ENCODE data around the gene CRACR2A. TPM values are rescaled to one million over a fixed set of nuclear protein-coding genes. Genes with fewer than 3 reads are reported as not detected.

The CRACR2A gene
- total RNA-seq, 2 experiments from 2014 or later = 24.5 to 26.0 TPM

- Mint-ChIP-seq H3K27ac (peak overlapping the region; percentile 34), H3K4me1 (no peaks in the 10 kb centered on the region)
These were observed 130.7 kb downstream of the CRACR2A start for GRCh38 chr12:3622021-3622821.

GRCh38 chr12:3620856-3621255 lies 132.1 kb downstream of the CRACR2A start:
- Mint-ChIP-seq H3K36me3 (peaks cover 23% of the 10 kb centered on the region), H3K4me1 (peaks cover 6% of the 10 kb centered on the region), H3K27me3 (no peaks in the 10 kb centered on the region), H3K27ac (no peak overlapping the region), H3K9me3 (no peaks in the 10 kb centered on the region), H3K4me3 (no peak overlapping the region)
- no peak for DNase-seq

More at GRCh38 chr12:3622021-3622821, 130.7 kb downstream of the CRACR2A start:
- no peak for DNase-seq
- Mint-ChIP-seq H3K4me3 (no peak overlapping the region), H3K36me3 (peaks cover 16% of the 10 kb centered on the region), H3K27me3 (no peaks in the 10 kb centered on the region), H3K9me3 (no peaks in the 10 kb centered on the region)

DNA sequence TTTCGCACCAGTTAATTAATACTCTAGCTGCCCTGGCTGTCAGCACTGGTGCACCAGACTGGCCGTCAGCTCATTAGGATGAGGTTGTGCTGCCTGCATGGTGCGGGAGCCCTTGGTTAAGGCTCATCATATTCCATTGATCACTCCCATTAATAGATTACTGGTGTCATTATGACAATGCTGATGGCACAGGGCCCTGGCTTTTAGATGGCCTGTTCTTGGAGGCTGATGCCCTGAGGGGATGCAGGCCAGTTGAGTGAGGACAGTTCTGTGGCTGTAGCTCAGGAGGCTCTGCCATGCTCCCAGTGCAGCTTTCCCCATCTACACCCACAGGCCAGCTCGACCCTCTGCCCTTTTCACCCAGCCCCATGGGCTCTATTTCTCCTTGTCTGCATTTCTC lies 135.3 kb downstream of the CRACR2A start:
- peaks cover 46% of the 10 kb centered on the region for H3K36me3 Mint-ChIP-seq
- peaks cover 6% of the 10 kb centered on the region for H3K4me1 Mint-ChIP-seq
- H3K4me3 Mint-ChIP-seq = no peak overlapping the region
- no peaks in the 10 kb centered on the region for H3K27me3 Mint-ChIP-seq
- H3K27ac Mint-ChIP-seq = no peak overlapping the region
- no peak for DNase-seq
- H3K9me3 Mint-ChIP-seq = no peaks in the 10 kb centered on the region

GRCh38 chr12:3615862-3616261 lies 137.0 kb downstream of the CRACR2A start:
- Mint-ChIP-seq H3K27me3 (no peaks in the 10 kb centered on the region), H3K27ac (no peak overlapping the region), H3K4me1 (peaks cover 6% of the 10 kb centered on the region), H3K9me3 (peaks cover 4% of the 10 kb centered on the region), H3K4me3 (no peak overlapping the region), H3K36me3 (peaks cover 55% of the 10 kb centered on the region)
- DNase-seq = no peak

GRCh38 chr12:3614806-3615466 lies 138.0 kb downstream of the CRACR2A start:
- Mint-ChIP-seq H3K36me3 (peaks cover 61% of the 10 kb centered on the region), H3K4me3 (no peak overlapping the region), H3K27ac (no peak overlapping the region), H3K9me3 (peaks cover 4% of the 10 kb centered on the region), H3K4me1 (peaks cover 6% of the 10 kb centered on the region), H3K27me3 (no peaks in the 10 kb centered on the region)
- DNase-seq = no peak

GRCh38 chr12:3613641-3614395 lies 139.1 kb downstream of the CRACR2A start:
- H3K36me3 Mint-ChIP-seq = peaks cover 71% of the 10 kb centered on the region
- peaks cover 7% of the 10 kb centered on the region for H3K9me3 Mint-ChIP-seq
- no peak overlapping the region for H3K4me3 Mint-ChIP-seq
- DNase-seq = no peak
- no peak overlapping the region for H3K27ac Mint-ChIP-seq
- H3K4me1 Mint-ChIP-seq = peaks cover 6% of the 10 kb centered on the region
- H3K27me3 Mint-ChIP-seq = no peaks in the 10 kb centered on the region

GRCh38 chr12:3611860-3612703 lies 140.8 kb downstream of the CRACR2A start:
- Mint-ChIP-seq H3K4me3 (no peak overlapping the region), H3K27me3 (no peaks in the 10 kb centered on the region), H3K36me3 (peaks cover 66% of the 10 kb centered on the region), H3K9me3 (peaks cover 7% of the 10 kb centered on the region), H3K4me1 (peaks cover 6% of the 10 kb centered on the region), H3K27ac (no peak overlapping the region)
- DNase-seq = no peak

GRCh38 chr12:3607821-3608220 lies 145.1 kb downstream of the CRACR2A start:
- DNase-seq = no peak
- H3K27ac Mint-ChIP-seq = no peak overlapping the region

GRCh38 chr12:3607039-3607720 lies 145.7 kb downstream of the CRACR2A start:
- H3K27me3 Mint-ChIP-seq = no peaks in the 10 kb centered on the region
- no peak for DNase-seq
- H3K27ac Mint-ChIP-seq = no peak overlapping the region
- peaks cover 7% of the 10 kb centered on the region for H3K9me3 Mint-ChIP-seq
- H3K4me1 Mint-ChIP-seq = no peaks in the 10 kb centered on the region
- H3K36me3 Mint-ChIP-seq = peaks cover 27% of the 10 kb centered on the region
- H3K4me3 Mint-ChIP-seq = no peak overlapping the region

More at GRCh38 chr12:3607821-3608220, 145.1 kb downstream of the CRACR2A start:
- Mint-ChIP-seq H3K4me3 (no peak overlapping the region), H3K27me3 (no peaks in the 10 kb centered on the region), H3K36me3 (peaks cover 31% of the 10 kb centered on the region), H3K9me3 (peaks cover 7% of the 10 kb centered on the region), H3K4me1 (no peaks in the 10 kb centered on the region)

- no peak for DNase-seq
- Mint-ChIP-seq H3K4me3 (no peak overlapping the region), H3K36me3 (peaks cover 20% of the 10 kb centered on the region), H3K9me3 (peaks cover 3% of the 10 kb centered on the region), H3K27ac (no peak overlapping the region), H3K27me3 (no peaks in the 10 kb centered on the region), H3K4me1 (no peaks in the 10 kb centered on the region)
These were observed 146.8 kb downstream of the CRACR2A start for GRCh38 chr12:3606128-3606527.

DNA sequence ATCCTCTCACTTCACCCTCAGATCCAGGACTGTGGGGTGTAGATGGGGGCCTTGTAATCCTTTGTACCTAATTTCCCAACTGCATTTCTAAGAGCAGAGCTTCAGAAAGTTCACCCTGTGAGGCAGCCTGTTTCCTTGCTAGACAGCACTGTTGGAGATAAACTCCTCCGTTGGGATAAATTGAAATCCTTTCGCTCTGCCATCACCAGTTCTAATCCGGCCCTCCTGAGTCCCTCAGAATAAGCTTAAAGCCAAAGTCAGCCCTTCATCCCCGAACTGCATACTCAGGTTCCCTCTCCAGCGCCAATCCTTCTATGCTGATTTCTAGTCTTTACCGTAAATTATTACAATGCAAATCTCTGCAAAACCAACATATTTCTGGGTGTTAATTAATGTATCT lies 147.2 kb downstream of the CRACR2A start:
- no peak for DNase-seq

GRCh38 chr12:3604748-3605586 lies 147.9 kb downstream of the CRACR2A start:
- H3K27ac Mint-ChIP-seq = no peak overlapping the region

More for the DNA sequence above, 147.2 kb downstream of the CRACR2A start:
- no peaks in the 10 kb centered on the region for H3K4me1 Mint-ChIP-seq
- H3K9me3 Mint-ChIP-seq = peaks cover 3% of the 10 kb centered on the region
- no peak overlapping the region for H3K4me3 Mint-ChIP-seq
- no peak overlapping the region for H3K27ac Mint-ChIP-seq
- peaks cover 18% of the 10 kb centered on the region for H3K36me3 Mint-ChIP-seq
- no peaks in the 10 kb centered on the region for H3K27me3 Mint-ChIP-seq

GRCh38 chr12:3604286-3604685 lies 148.6 kb downstream of the CRACR2A start:
- Mint-ChIP-seq H3K27ac (no peak overlapping the region), H3K4me3 (no peak overlapping the region), H3K9me3 (no peaks in the 10 kb centered on the region), H3K36me3 (peaks cover 5% of the 10 kb centered on the region), H3K27me3 (no peaks in the 10 kb centered on the region), H3K4me1 (no peaks in the 10 kb centered on the region)
- no peak for DNase-seq

More at GRCh38 chr12:3604748-3605586, 147.9 kb downstream of the CRACR2A start:
- Mint-ChIP-seq H3K4me3 (no peak overlapping the region), H3K36me3 (peaks cover 11% of the 10 kb centered on the region), H3K4me1 (no peaks in the 10 kb centered on the region), H3K27me3 (no peaks in the 10 kb centered on the region), H3K9me3 (peaks cover 3% of the 10 kb centered on the region)
- DNase-seq = no peak
